Osteoblast (primary cell): Measurements from ENCODE around the gene DACH1. TPM values are rescaled to one million over a fixed set of nuclear protein-coding genes. Genes with fewer than 3 reads are reported as not detected.

Source experiments
- DNase-seq: peaks from one replicate; pipeline ENCODE4 v3.0.0; 2011; ENCODE audit warnings: low spot score, mixed read lengths; ENCODE audit not compliant: insufficient read length; ENCODE audit errors: missing footprints
- H2AFZ ChIP-seq: 2 replicates; pipeline ENCODE4 v1.6.0; 2011; ENCODE audit warnings: mild to moderate bottlenecking, low read length
- H3K27ac ChIP-seq: 2 replicates; pipeline ENCODE4 v1.5.1; 2011; ENCODE audit warnings: mild to moderate bottlenecking, low read depth, low read length, moderate library complexity
- H3K27me3 ChIP-seq: 2 replicates; pipeline ENCODE4 v1.6.0; 2012; ENCODE audit warnings: mild to moderate bottlenecking, control low read depth, inconsistent platforms, low read length, moderate library complexity; ENCODE audit not compliant: insufficient read depth
- H3K36me3 ChIP-seq: 2 replicates; pipeline ENCODE4 v1.5.1; 2011; ENCODE audit warnings: mild to moderate bottlenecking, low read length, control low read depth, moderate library complexity; ENCODE audit not compliant: insufficient read depth
- H3K4me1 ChIP-seq: 2 replicates; pipeline ENCODE4 v1.5.1; 2011; ENCODE audit warnings: mild to moderate bottlenecking, low read length, control low read depth, moderate library complexity; ENCODE audit not compliant: insufficient read depth
- H3K4me2 ChIP-seq: 2 replicates; pipeline ENCODE4 v1.6.0; 2011; ENCODE audit warnings: mild to moderate bottlenecking, low read length; ENCODE audit not compliant: insufficient read depth
- H3K4me3 ChIP-seq: fragments of 200-600 bp; sonication (generic); 3 replicates; pipeline ENCODE4 v1.5.1; 2012; ENCODE audit warnings: mild to moderate bottlenecking, low read length, inconsistent platforms; ENCODE audit not compliant: insufficient read depth
- H3K79me2 ChIP-seq: 2 replicates; pipeline ENCODE4 v1.6.0; 2012; ENCODE audit warnings: mild to moderate bottlenecking, low read length, control low read depth, inconsistent platforms; ENCODE audit not compliant: insufficient read depth
- H3K9me3 ChIP-seq: 2 replicates; pipeline ENCODE4 v1.5.1; 2011; ENCODE audit warnings: low read depth, low read length, control low read depth
- H4K20me1 ChIP-seq: 2 replicates; pipeline ENCODE4 v1.6.0; 2012; ENCODE audit warnings: mild to moderate bottlenecking, low read length, control low read depth; ENCODE audit not compliant: insufficient read depth
- total RNA-seq: library from RNA; depleted of rRNA; stranded (reverse); fragments of >200 nt; gene quantifications from 2 replicates; pipeline ENCODE4 v1.2.3, GENCODE V29; 2012
- TF ChIP-seq, protein P1 (sequence below): IDR thresholded peaks from 2 replicates; pipeline ENCODE4 v1.5.1; 2011; ENCODE audit warnings: mild to moderate bottlenecking, low read depth, low read length, moderate library complexity; ENCODE audit errors: extremely low read depth

The DACH1 gene
- total RNA-seq, 1 donor: not detected

DNA sequence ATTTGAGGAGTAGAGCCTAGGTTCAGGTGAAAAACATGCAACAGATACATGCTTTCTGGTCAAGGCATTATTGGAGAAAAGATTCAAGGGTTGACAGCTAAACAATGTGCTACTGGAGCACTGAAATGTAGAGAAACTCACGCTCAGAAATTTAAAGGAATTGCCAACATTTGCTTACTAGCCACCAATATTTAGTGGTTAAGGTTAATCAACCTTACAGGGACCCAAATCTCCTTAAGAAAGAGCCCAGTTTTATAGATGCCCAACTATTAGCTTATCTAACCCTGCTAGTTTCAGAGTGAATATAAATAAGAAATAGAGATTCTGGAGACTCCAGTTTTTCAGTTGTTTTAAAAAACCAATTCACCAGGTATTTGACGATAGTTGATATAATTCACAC lies 203.6 kb downstream of the DACH1 start:
- no peak overlapping the region for H3K27ac ChIP-seq
- no peaks in the 10 kb centered on the region for H3K79me2 ChIP-seq
- DNase-seq: no peak
- TF ChIP-seq, protein P1, sequence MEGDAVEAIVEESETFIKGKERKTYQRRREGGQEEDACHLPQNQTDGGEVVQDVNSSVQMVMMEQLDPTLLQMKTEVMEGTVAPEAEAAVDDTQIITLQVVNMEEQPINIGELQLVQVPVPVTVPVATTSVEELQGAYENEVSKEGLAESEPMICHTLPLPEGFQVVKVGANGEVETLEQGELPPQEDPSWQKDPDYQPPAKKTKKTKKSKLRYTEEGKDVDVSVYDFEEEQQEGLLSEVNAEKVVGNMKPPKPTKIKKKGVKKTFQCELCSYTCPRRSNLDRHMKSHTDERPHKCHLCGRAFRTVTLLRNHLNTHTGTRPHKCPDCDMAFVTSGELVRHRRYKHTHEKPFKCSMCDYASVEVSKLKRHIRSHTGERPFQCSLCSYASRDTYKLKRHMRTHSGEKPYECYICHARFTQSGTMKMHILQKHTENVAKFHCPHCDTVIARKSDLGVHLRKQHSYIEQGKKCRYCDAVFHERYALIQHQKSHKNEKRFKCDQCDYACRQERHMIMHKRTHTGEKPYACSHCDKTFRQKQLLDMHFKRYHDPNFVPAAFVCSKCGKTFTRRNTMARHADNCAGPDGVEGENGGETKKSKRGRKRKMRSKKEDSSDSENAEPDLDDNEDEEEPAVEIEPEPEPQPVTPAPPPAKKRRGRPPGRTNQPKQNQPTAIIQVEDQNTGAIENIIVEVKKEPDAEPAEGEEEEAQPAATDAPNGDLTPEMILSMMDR: no peak
- H4K20me1 ChIP-seq: no peaks in the 10 kb centered on the region
- H3K9me3 ChIP-seq: no peaks in the 10 kb centered on the region
- no peaks in the 10 kb centered on the region for H3K27me3 ChIP-seq
- H3K4me2 ChIP-seq: no peak overlapping the region
- no peaks in the 10 kb centered on the region for H3K36me3 ChIP-seq
- no peak overlapping the region for H3K4me3 ChIP-seq
- no peak overlapping the region for H2AFZ ChIP-seq
- no peaks in the 10 kb centered on the region for H3K4me1 ChIP-seq

DNA sequence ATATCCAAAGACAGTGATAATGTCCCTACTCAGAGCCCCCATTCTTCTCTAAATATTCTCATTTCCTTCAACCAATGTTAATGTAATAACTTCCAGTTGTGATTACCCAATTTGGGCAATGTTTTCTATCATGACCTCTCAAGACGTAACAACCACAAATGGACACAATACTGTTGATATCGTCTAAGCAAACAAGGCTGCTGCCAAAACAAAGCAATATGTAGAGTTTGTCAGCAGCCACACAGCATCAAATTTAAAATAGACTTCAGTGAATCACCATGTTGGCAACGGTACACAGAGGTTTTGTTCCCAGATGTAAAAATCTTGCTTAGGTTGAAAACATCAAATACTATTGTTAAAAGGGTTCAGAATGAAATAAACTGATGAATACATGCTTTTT lies 205.1 kb downstream of the DACH1 start:
- Histone ChIP-seq H4K20me1 (no peaks in the 10 kb centered on the region), H3K4me1 (no peaks in the 10 kb centered on the region), H3K27ac (no peak overlapping the region), H3K9me3 (no peaks in the 10 kb centered on the region), H3K79me2 (no peaks in the 10 kb centered on the region), H2AFZ (no peak overlapping the region), H3K36me3 (no peaks in the 10 kb centered on the region), H3K4me2 (no peak overlapping the region), H3K27me3 (no peaks in the 10 kb centered on the region), H3K4me3 (no peak overlapping the region)
- no peak for DNase-seq
- TF ChIP-seq, protein P1: no peak

- H3K79me2 ChIP-seq: no peaks in the 10 kb centered on the region
- H3K27ac ChIP-seq: no peak overlapping the region
- H2AFZ ChIP-seq: no peak overlapping the region
- H3K4me2 ChIP-seq: no peak overlapping the region
- H4K20me1 ChIP-seq: no peaks in the 10 kb centered on the region
- no peaks in the 10 kb centered on the region for H3K36me3 ChIP-seq
- no peaks in the 10 kb centered on the region for H3K4me1 ChIP-seq
- TF ChIP-seq, protein P1: no peak
- no peaks in the 10 kb centered on the region for H3K27me3 ChIP-seq
- H3K9me3 ChIP-seq: no peaks in the 10 kb centered on the region
- no peak overlapping the region for H3K4me3 ChIP-seq
- no peak for DNase-seq
These were observed 207.6 kb downstream of the DACH1 start for GRCh38 chr13:71659404-71659803.

DNA sequence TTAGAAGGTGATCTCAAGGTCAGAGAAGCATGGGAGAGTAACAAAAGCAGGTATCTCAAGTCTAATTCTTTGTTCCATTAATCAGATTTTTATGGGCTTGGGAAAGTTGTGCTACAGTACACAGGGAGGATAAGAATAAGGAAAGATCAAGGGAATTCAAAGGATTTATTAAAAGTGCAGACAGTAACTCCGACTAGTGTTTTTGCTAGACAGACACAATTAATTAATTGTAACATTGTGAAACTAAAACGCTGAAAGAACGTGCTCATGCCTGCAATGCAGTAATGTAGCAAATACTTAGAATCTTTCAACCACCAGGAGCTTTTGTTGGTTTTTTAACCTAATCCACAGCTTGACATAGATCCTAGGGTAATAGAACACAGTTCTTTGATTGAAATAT lies 221.5 kb downstream of the DACH1 start:
- Histone ChIP-seq H2AFZ (no peak overlapping the region), H3K79me2 (no peaks in the 10 kb centered on the region), H3K36me3 (no peaks in the 10 kb centered on the region), H3K27ac (no peak overlapping the region), H3K9me3 (no peaks in the 10 kb centered on the region), H3K4me3 (no peak overlapping the region), H4K20me1 (no peaks in the 10 kb centered on the region), H3K4me1 (no peaks in the 10 kb centered on the region), H3K4me2 (no peak overlapping the region), H3K27me3 (no peaks in the 10 kb centered on the region)
- TF ChIP-seq, protein P1: no peak
- no peak for DNase-seq
